ENCODE data around the gene SGK1. TPM values are rescaled to one million over a fixed set of nuclear protein-coding genes. Genes with fewer than 3 reads are reported as not detected.

Gene SGK1
- polyA plus RNA-seq, 1 donor (not counting 4 experiments of a cell fraction or from before 2014, with no cell fraction given), result 156 TPM

- Histone ChIP-seq H3K4me3 (ENCODE audit: control insufficient read depth in 2 of 3, extremely low read depth in 1 of 3, insufficient read depth in 2 of 3, low read depth in 1 of 3, low read length in 3 of 3) (no peak overlapping the region), H3K36me3 (ENCODE audit: control insufficient read depth in 2 of 2, extremely low read depth in 1 of 2, insufficient read depth in 2 of 2, low read length in 2 of 2) (no peaks in the 10 kb centered on the region), H3K9me1 (ENCODE audit: control insufficient read depth, extremely low read depth, insufficient read depth, low read length) (no peaks in the 10 kb centered on the region), H2AFZ (ENCODE audit: control insufficient read depth, low read length) (no peak overlapping the region), H3K4me2 (ENCODE audit: control insufficient read depth, extremely low read depth, insufficient read depth, low read depth, low read length) (no peak overlapping the region), H3K9me3 (ENCODE audit: control insufficient read depth, low read depth, low read length) (no peaks in the 10 kb centered on the region), H3K9ac (ENCODE audit: control insufficient read depth, extremely low read depth, insufficient read depth, low read length) (no peak overlapping the region), H4K20me1 (ENCODE audit: control insufficient read depth, extremely low read depth, insufficient read depth, low read length) (no peaks in the 10 kb centered on the region), H3K27ac (ENCODE audit: control insufficient read depth, insufficient read depth, low read length) (no peak overlapping the region), H3K79me2 (ENCODE audit: control insufficient read depth, insufficient read depth, low read length) (no peaks in the 10 kb centered on the region), H3K4me1 (ENCODE audit: control insufficient read depth, extremely low read depth, insufficient read depth, low read length) (no peaks in the 10 kb centered on the region), H3K27me3 (ENCODE audit: control insufficient read depth, extremely low read depth, insufficient read depth, low read length) (no peaks in the 10 kb centered on the region)
- DNase-seq (ENCODE audit: low read depth, low spot score), result no peak
- FAIRE-seq, result no peak
- dilution Hi-C loops (cut with MboI; ENCODE audit: extremely low pct_ligation_motif_present, low sequenced_read_pairs), result no loop called here
- no peak for TF ChIP-seq CTCF (optimal IDR thresholded peaks at IDR 0.05 in 1 of 3, IDR thresholded peaks at IDR 0.05 in 1 of 3, conservative IDR thresholded peaks at IDR 0.05 in 1 of 3; ENCODE audit: extremely low read depth in 1 of 3, insufficient read depth in 2 of 3, low read length in 3 of 3)
- TF ChIP-seq EZH2 (IDR thresholded peaks at IDR 0.05; ENCODE audit: low read length), result no peak
Observed at GRCh38 chr6:134146268-134147033, 171.5 kb downstream of the SGK1 start.

GRCh38 chr6:134145786-134146185 lies 172.1 kb downstream of the SGK1 start:
- H3K9ac ChIP-seq (ENCODE audit: control insufficient read depth, extremely low read depth, insufficient read depth, low read length), result no peak overlapping the region
- H4K20me1 ChIP-seq (ENCODE audit: control insufficient read depth, extremely low read depth, insufficient read depth, low read length), result no peaks in the 10 kb centered on the region
- H3K9me1 ChIP-seq (ENCODE audit: control insufficient read depth, extremely low read depth, insufficient read depth, low read length), result no peaks in the 10 kb centered on the region
- no peak overlapping the region for H3K4me3 ChIP-seq (ENCODE audit: control insufficient read depth in 2 of 3, extremely low read depth in 1 of 3, insufficient read depth in 2 of 3, low read depth in 1 of 3, low read length in 3 of 3)
- DNase-seq (ENCODE audit: low read depth, low spot score), result no peak
- H3K4me1 ChIP-seq (ENCODE audit: control insufficient read depth, extremely low read depth, insufficient read depth, low read length), result no peaks in the 10 kb centered on the region
- no peak overlapping the region for H3K27ac ChIP-seq (ENCODE audit: control insufficient read depth, insufficient read depth, low read length)
- H3K79me2 ChIP-seq (ENCODE audit: control insufficient read depth, insufficient read depth, low read length), result no peaks in the 10 kb centered on the region
- no peak for TF ChIP-seq EZH2 (IDR thresholded peaks at IDR 0.05; ENCODE audit: low read length)
- TF ChIP-seq CTCF (optimal IDR thresholded peaks at IDR 0.05 in 1 of 3, IDR thresholded peaks at IDR 0.05 in 1 of 3, conservative IDR thresholded peaks at IDR 0.05 in 1 of 3; ENCODE audit: extremely low read depth in 1 of 3, insufficient read depth in 2 of 3, low read length in 3 of 3), result no peak
- H3K4me2 ChIP-seq (ENCODE audit: control insufficient read depth, extremely low read depth, insufficient read depth, low read depth, low read length), result no peak overlapping the region
- no peak for FAIRE-seq
- H3K9me3 ChIP-seq (ENCODE audit: control insufficient read depth, low read depth, low read length), result no peaks in the 10 kb centered on the region
- no peak overlapping the region for H2AFZ ChIP-seq (ENCODE audit: control insufficient read depth, low read length)
- H3K36me3 ChIP-seq (ENCODE audit: control insufficient read depth in 2 of 2, extremely low read depth in 1 of 2, insufficient read depth in 2 of 2, low read length in 2 of 2), result no peaks in the 10 kb centered on the region
- no peaks in the 10 kb centered on the region for H3K27me3 ChIP-seq (ENCODE audit: control insufficient read depth, extremely low read depth, insufficient read depth, low read length)
- dilution Hi-C loops (cut with MboI; ENCODE audit: extremely low pct_ligation_motif_present, low sequenced_read_pairs), result no loop called here

All from keratinocyte (primary cell).